H1 (cell line): ENCODE measurements around the gene RPP14. TPM values are rescaled to one million over a fixed set of nuclear protein-coding genes. Genes with fewer than 3 reads are reported as not detected.

Experiments used
- CTCF ChIA-PET: fragments of 300-600 bp; sonication (Branson Sonifier 250); formaldehyde crosslinking; loops from one replicate; lab custom pipeline; 2021; ENCODE audit not compliant: partially characterized antibody; lab: Charles Lee
- POLR2A ChIA-PET: fragments of 300-600 bp; sonication (Branson Sonifier 250); formaldehyde crosslinking; loops from one replicate; lab custom pipeline; 2021; ENCODE audit warnings: inconsistent platforms; ENCODE audit not compliant: partially characterized antibody; lab: Charles Lee
- DNase-seq, 2 experiments: peaks; one replicate each; pipeline versions ENCODE4 v3.0.0 to v3.0.0-alpha.2; 2010 to 2022; ENCODE audit warnings: low spot score in 2 of 2, low read depth in 1 of 2, mixed read lengths in 1 of 2
- FAIRE-seq: peaks from 2 replicates; lab custom pipeline; 2011; peaks lifted over from hg19 to GRCh38; lab: Jason Lieb, UNC
- H2AFZ ChIP-seq: 2 replicates; pipeline ENCODE4 v1.8.1; 2012; ENCODE audit warnings: low read length, inconsistent platforms
- H2AK5ac ChIP-seq: 2 replicates; pipeline ENCODE4 v1.6.1; 2013; ENCODE audit warnings: low read depth, low read length
- H2BK120ac ChIP-seq: replicated peaks from 2 replicates; pipeline ENCODE3; 2013; ENCODE audit warnings: low read depth, low read length, inconsistent platforms
- H2BK12ac ChIP-seq: 2 replicates; pipeline ENCODE4 v1.6.1; 2013; ENCODE audit warnings: low read depth, low read length
- H2BK15ac ChIP-seq: 2 replicates; pipeline ENCODE4 v1.6.1; 2013; ENCODE audit warnings: low read length
- H2BK20ac ChIP-seq: 2 replicates; pipeline ENCODE4 v1.6.1; 2013; ENCODE audit warnings: low read length
- H2BK5ac ChIP-seq: 2 replicates; pipeline ENCODE4 v1.6.1; 2013; ENCODE audit warnings: low read depth, low read length
- H3K14ac ChIP-seq: 2 replicates; pipeline ENCODE4 v1.6.1; 2013; ENCODE audit warnings: inconsistent platforms; ENCODE audit not compliant: insufficient read length
- H3K18ac ChIP-seq: 2 replicates; pipeline ENCODE4 v1.6.1; 2013; ENCODE audit warnings: low read length; ENCODE audit errors: extremely low read depth
- H3K23ac ChIP-seq: 2 replicates; pipeline ENCODE4 v1.6.1; 2013; ENCODE audit warnings: inconsistent platforms; ENCODE audit not compliant: insufficient read length
- H3K23me2 ChIP-seq: 2 replicates; pipeline ENCODE4 v1.6.1; 2013; ENCODE audit warnings: low read depth, low read length
- H3K27ac ChIP-seq: 2 replicates; pipeline ENCODE4 v1.6.1; 2011; ENCODE audit warnings: low read depth, low read length, inconsistent platforms
- H3K27me3 ChIP-seq, 4 experiments: replicated peaks in 1 of 4; 1 replicate in 1 of 4; 2 replicates in 3 of 4; pipeline versions ENCODE4 v1.6.1 to v1.8.1; 2011 to 2013; ENCODE audit warnings: low read length in 3 of 4, mild to moderate bottlenecking in 3 of 4, inconsistent platforms in 2 of 4, mixed read lengths in 2 of 4, moderate library complexity in 1 of 4; ENCODE audit not compliant: control insufficient read depth in 3 of 4, insufficient read depth in 3 of 4; ENCODE audit errors: extremely low read depth in 1 of 4
- H3K36me3 ChIP-seq, 4 experiments: 2 replicates each; pipeline versions ENCODE4 v1.6.1 to v1.8.1; 2011 to 2013; ENCODE audit warnings: mild to moderate bottlenecking in 4 of 4, low read length in 3 of 4, moderate library complexity in 2 of 4, control low read depth in 1 of 4, inconsistent platforms in 1 of 4; ENCODE audit not compliant: insufficient read depth in 4 of 4, control insufficient read depth in 2 of 4
- H3K4ac ChIP-seq: replicated peaks from 2 replicates; pipeline ENCODE3; 2013; ENCODE audit warnings: low read length, low read depth, mixed read lengths, inconsistent platforms; ENCODE audit not compliant: insufficient read length
- H3K4me1 ChIP-seq, 4 experiments: replicated peaks in 1 of 4; 1 replicate in 1 of 4; 2 replicates in 3 of 4; pipeline versions ENCODE4 v1.6.1 to v1.8.1; 2011 to 2013; ENCODE audit warnings: low read length in 3 of 4, inconsistent platforms in 2 of 4, mixed read lengths in 1 of 4; ENCODE audit not compliant: insufficient read depth in 4 of 4, control insufficient read depth in 3 of 4
- H3K4me2 ChIP-seq, 2 experiments: 2 replicates each; pipeline versions ENCODE4 v1.6.1 to v1.8.1; 2011 to 2013; ENCODE audit warnings: low read depth in 2 of 2, low read length in 2 of 2, control low read depth in 1 of 2, inconsistent platforms in 1 of 2, mild to moderate bottlenecking in 1 of 2; ENCODE audit not compliant: insufficient read depth in 1 of 2
- H3K4me3 ChIP-seq, 4 experiments: fragments of 200-600, 300-600 bp in 1 of 4; sonication (generic), shearing (Covaris generic), sonication (Bioruptor Twin) in 1 of 4; 2 replicates each; pipeline versions ENCODE4 v1.5.1 to v1.8.1; 2011 to 2016; ENCODE audit warnings: low read length in 4 of 4, low read depth in 3 of 4, control low read depth in 2 of 4, inconsistent platforms in 2 of 4, mild to moderate bottlenecking in 2 of 4, mixed read lengths in 1 of 4, moderate library complexity in 1 of 4; ENCODE audit not compliant: insufficient read depth in 2 of 4; ENCODE audit errors: extremely low read depth in 1 of 4
- H3K56ac ChIP-seq: replicated peaks from 2 replicates; pipeline ENCODE3; 2013; ENCODE audit warnings: low read depth, mild to moderate bottlenecking, mixed read lengths, low read length, inconsistent platforms; ENCODE audit not compliant: insufficient read length
- H3K79me1 ChIP-seq: 2 replicates; pipeline ENCODE4 v1.6.1; 2013; ENCODE audit warnings: low read depth, low read length, control low read depth
- H3K79me2 ChIP-seq, 2 experiments: 2 replicates each; pipeline versions ENCODE4 v1.6.1 to v1.8.1; 2012 to 2013; ENCODE audit warnings: low read length in 2 of 2, mild to moderate bottlenecking in 2 of 2, inconsistent platforms in 1 of 2; ENCODE audit not compliant: insufficient read depth in 2 of 2, control insufficient read depth in 1 of 2
- H3K9ac ChIP-seq, 4 experiments: replicated peaks in 1 of 4; 1 replicate in 1 of 4; 2 replicates in 3 of 4; pipeline versions ENCODE4 v1.6.1 to v1.8.1; 2011 to 2013; ENCODE audit warnings: low read depth in 3 of 4, low read length in 3 of 4, control low read depth in 2 of 4, mild to moderate bottlenecking in 2 of 4, moderate library complexity in 2 of 4, inconsistent platforms in 1 of 4; ENCODE audit errors: extremely low read depth in 1 of 4
- H3K9me3 ChIP-seq, 2 experiments: 2 replicates each; pipeline versions ENCODE4 v1.6.1 to v1.8.1; 2012 to 2013; ENCODE audit warnings: mild to moderate bottlenecking in 2 of 2, moderate library complexity in 2 of 2, control low read depth in 1 of 2, inconsistent platforms in 1 of 2, low read depth in 1 of 2, low read length in 1 of 2, mixed read lengths in 1 of 2; ENCODE audit not compliant: insufficient read depth in 2 of 2
- H4K20me1 ChIP-seq, 2 experiments: replicated peaks in 1 of 2; 2 replicates each; pipeline versions ENCODE3 to v1.8.1; 2011 to 2013; ENCODE audit warnings: inconsistent platforms in 2 of 2, low read length in 2 of 2, mild to moderate bottlenecking in 1 of 2; ENCODE audit not compliant: insufficient read depth in 2 of 2, control insufficient read depth in 1 of 2
- H4K5ac ChIP-seq: 2 replicates; pipeline ENCODE4 v1.6.1; 2013; ENCODE audit warnings: low read length, low read depth, mixed read lengths, inconsistent platforms; ENCODE audit not compliant: insufficient read length
- H4K8ac ChIP-seq: 2 replicates; pipeline ENCODE4 v1.8.0; 2013; ENCODE audit warnings: mild to moderate bottlenecking, moderate library complexity, low read length, inconsistent platforms; ENCODE audit not compliant: insufficient read depth; ENCODE audit errors: extremely low read depth
- H4K91ac ChIP-seq: replicated peaks from 2 replicates; pipeline ENCODE3; 2013; ENCODE audit warnings: low read length, mixed read lengths, inconsistent platforms; ENCODE audit not compliant: insufficient read length
- FOSL1 ChIP-seq: IDR thresholded peaks from 2 replicates; pipeline ENCODE4 v1.6.1; 2011; ENCODE audit warnings: mild to moderate bottlenecking, low read depth, low read length, moderate library complexity; ENCODE audit not compliant: insufficient read depth
- HDAC6 ChIP-seq: IDR thresholded peaks from one replicate; pipeline ENCODE4 v1.7.1; 2012; ENCODE audit warnings: low read depth, mild to moderate bottlenecking, inconsistent platforms, low read length, moderate library complexity
- JUND ChIP-seq: IDR thresholded peaks from 2 replicates; pipeline ENCODE4 v1.6.1; 2011; ENCODE audit warnings: mild to moderate bottlenecking, improper control_type of control experiment, low read length
- KDM1A ChIP-seq: fragments of 200-600, 300-600 bp; sonication (generic); IDR thresholded peaks from 2 replicates; pipeline ENCODE4 v1.7.1; 2016; ENCODE audit warnings: mild to moderate bottlenecking, low read length, borderline replicate concordance
- KDM4A ChIP-seq: IDR thresholded peaks from one replicate; pipeline ENCODE4 v1.7.1; 2012; ENCODE audit warnings: low read depth, mild to moderate bottlenecking, moderate library complexity, low read length, inconsistent platforms; ENCODE audit not compliant: severe bottlenecking
- POU5F1 ChIP-seq: IDR thresholded peaks from 2 replicates; pipeline ENCODE4 v1.6.1; 2011; ENCODE audit warnings: low read depth, mild to moderate bottlenecking, low read length, moderate library complexity
- RBBP5 ChIP-seq: IDR thresholded peaks from 2 replicates; pipeline ENCODE4 v1.7.1; 2012; ENCODE audit warnings: low read depth, mild to moderate bottlenecking, inconsistent platforms, low read length, moderate library complexity, borderline replicate concordance
- SP1 ChIP-seq: IDR thresholded peaks from 2 replicates; pipeline ENCODE4 v1.6.1; 2011; ENCODE audit warnings: low read depth, low read length
- SRF ChIP-seq: IDR thresholded peaks from 2 replicates; pipeline ENCODE4 v1.6.1; 2011; ENCODE audit warnings: mild to moderate bottlenecking, low read depth, low read length, moderate library complexity
- TEAD4 ChIP-seq: IDR thresholded peaks from 2 replicates; pipeline ENCODE4 v1.6.1; 2012; ENCODE audit warnings: low read depth, low read length, inconsistent platforms, mixed read lengths
- WGBS, 2 experiments: shearing (Covaris generic) in 1 of 2; methylation state at CpG; one replicate each; pipeline versions ENCODE4 v1.1.6 to v1.1.7; 2013 to 2015; ENCODE audit warnings: low lambda C conversion rate in 2 of 2, mixed read lengths in 2 of 2, inconsistent platforms in 1 of 2, low coverage in 1 of 2, missing lambda C conversion rate in 1 of 2; ENCODE audit not compliant: insufficient replicate concordance in 2 of 2, insufficient coverage in 1 of 2, insufficient read length in 1 of 2; ENCODE audit errors: extremely low coverage in 1 of 2, missing lambda C conversion rate in 1 of 2; 5-methylcytosine and 5-hydroxymethylcytosine counted together
- polyA plus RNA-seq, 7 experiments: library from polyadenylated mRNA; depleted of rRNA in 3 of 7; stranded (reverse) in 5 of 7; unstranded in 2 of 7; fragments of >200 nt in 5 of 7; fragments of 200-250 nt in 2 of 7; gene quantifications; 1 replicate in 5 of 7; 2 replicates in 1 of 7; 4 replicates in 1 of 7; pipeline versions ENCODE4 v1.2.1 to v1.2.3, GENCODE V29; 2011 to 2013; ENCODE audit warnings: missing spikeins in 2 of 7, mixed read lengths in 2 of 7
- total RNA-seq: library from RNA; stranded (reverse); fragmentation: NEBNext Ultra II Directional; extraction: Animal tissue kit (Norgen Biotek cat#: 25700); gene quantifications from 2 replicates; pipeline ENCODE4 v1.2.1, GENCODE V29; 2021
- TF ChIP-seq, protein P1 (sequence below): IDR thresholded peaks from 2 replicates; pipeline ENCODE4 v1.6.1; 2012; ENCODE audit warnings: inconsistent platforms

RPP14 gene
- total and polyA plus RNA-seq, 2 of the 8 experiments (the other 6 are each of a cell fraction or from before 2014, with no cell fraction given), result 11.7 to 23.4 TPM

DNA sequence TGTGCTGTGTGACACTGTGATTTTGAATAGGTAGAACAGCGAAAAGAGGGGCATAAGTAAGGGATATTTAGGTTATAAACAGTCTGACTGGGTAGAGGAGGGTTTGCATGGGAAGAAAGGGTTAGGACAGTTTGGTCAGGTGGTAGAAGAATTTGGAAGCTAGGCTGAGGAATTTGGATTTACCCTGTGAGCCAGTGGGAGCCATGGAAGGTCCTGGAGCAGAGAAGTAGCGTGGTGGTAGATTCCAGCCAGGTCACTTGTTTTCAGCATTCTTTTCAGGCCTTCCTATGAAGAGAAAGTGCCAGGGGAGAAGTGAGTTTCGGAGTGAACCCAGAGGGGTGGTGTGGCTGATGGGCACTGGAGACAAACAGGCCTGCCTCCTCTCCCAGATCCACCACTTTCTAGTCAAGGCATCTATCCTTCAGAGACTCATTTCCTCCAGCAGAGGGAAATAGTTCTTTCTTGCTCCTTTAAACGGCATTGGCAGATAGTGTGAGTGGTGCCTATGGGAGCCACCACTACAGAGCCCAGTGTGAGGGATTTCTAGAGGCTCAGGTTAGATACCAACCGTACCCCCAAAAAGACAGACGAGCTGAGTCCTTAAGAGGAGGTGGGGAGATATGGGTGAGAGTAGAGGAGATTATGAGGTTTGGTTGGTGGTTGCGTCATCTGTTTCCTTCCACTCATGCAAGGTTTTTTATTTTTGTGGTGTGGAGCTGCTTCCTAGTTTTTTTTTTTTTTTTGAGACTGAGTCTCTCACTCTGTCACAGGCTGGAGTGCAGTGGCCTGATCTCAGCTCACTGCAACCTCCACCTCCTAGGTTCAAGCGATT is 47.9 kb downstream of the RPP14 start:
- no peak overlapping the region for H2BK20ac ChIP-seq
- no peak overlapping the region for H2BK120ac ChIP-seq
- H3K4ac ChIP-seq, result no peak overlapping the region
- H3K23me2 ChIP-seq, result no peaks in the 10 kb centered on the region
- H4K91ac ChIP-seq, result no peak overlapping the region
- no peak overlapping the region for H3K4me2 ChIP-seq
- H3K9ac ChIP-seq, result no peak overlapping the region
- WGBS, 2 experiments, result 97% methylated on average over 8 of the region's 8 CpGs; no CpG with 5 or more reads in 1 of the 2 experiments
- no peaks in the 10 kb centered on the region for H3K9me3 ChIP-seq
- no peak overlapping the region for H4K5ac ChIP-seq
- no peak overlapping the region for H2BK15ac ChIP-seq
- H3K79me1 ChIP-seq, result no peaks in the 10 kb centered on the region
- H3K27ac ChIP-seq, result no peak overlapping the region
- no peaks in the 10 kb centered on the region for H3K27me3 ChIP-seq
- no peaks in the 10 kb centered on the region for H3K79me2 ChIP-seq
- no peak overlapping the region for H4K8ac ChIP-seq
- ChIA-PET POLR2A (no interaction called here), CTCF (interaction anchor here (0.7 to 1.7 kb wide), 5 partner anchors 10 to 61 kb away, joined by 3 to 5 read pairs (median 4); no protein-coding TSS in a partner anchor)
- no peaks in the 10 kb centered on the region for H4K20me1 ChIP-seq
- H3K36me3 ChIP-seq, result no peaks in the 10 kb centered on the region
- 0 out of 2 replicates have a peak overlapping the region, but pooled peaks have one; percentile 33 for H2BK12ac ChIP-seq
- H2BK5ac ChIP-seq, result no peak overlapping the region
- H2AK5ac ChIP-seq, result 0 out of 2 replicates have a peak overlapping the region, but pooled peaks have one; percentile 39
- H3K4me3 ChIP-seq, result no peak overlapping the region
- no peak for DNase-seq
- H3K4me1 ChIP-seq, result 0 out of 7 replicates have a peak, but pooled peaks cover 0 to 3% (median 2%) of the 10 kb centered on the region in 4 experiments
- no peak for FAIRE-seq
- H3K23ac ChIP-seq, result no peak overlapping the region
- H3K14ac ChIP-seq, result no peak overlapping the region
- H2AFZ ChIP-seq, result no peak overlapping the region
- H3K18ac ChIP-seq, result no peak overlapping the region
- H3K56ac ChIP-seq, result no peak overlapping the region
- TF ChIP-seq SP1, result no peak
- peak; percentile 62; the same call in 1 of the 2 replicates for TF ChIP-seq KDM1A
- TF ChIP-seq, protein P1, sequence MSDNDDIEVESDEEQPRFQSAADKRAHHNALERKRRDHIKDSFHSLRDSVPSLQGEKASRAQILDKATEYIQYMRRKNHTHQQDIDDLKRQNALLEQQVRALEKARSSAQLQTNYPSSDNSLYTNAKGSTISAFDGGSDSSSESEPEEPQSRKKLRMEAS, result no peak
- no peak for TF ChIP-seq TEAD4
- no peak for TF ChIP-seq RBBP5
- TF ChIP-seq POU5F1, result no peak
- TF ChIP-seq JUND, result no peak
- TF ChIP-seq FOSL1, result no peak
- no peak for TF ChIP-seq HDAC6
- TF ChIP-seq SRF, result no peak
- TF ChIP-seq KDM4A, result no peak
